IPS-20b (cell line): ENCODE measurements around the gene CAP2.

Experiments used
- H3K27ac ChIP-seq: one replicate; pipeline ENCODE4 v1.5.1; 2013; ENCODE audit warnings: low read length
- H3K27me3 ChIP-seq: 2 replicates; pipeline ENCODE4 v1.6.1; 2013; ENCODE audit warnings: mild to moderate bottlenecking, low read length, inconsistent platforms; ENCODE audit not compliant: insufficient read depth
- H3K36me3 ChIP-seq: 2 replicates; pipeline ENCODE4 v1.6.1; 2013; ENCODE audit warnings: low read depth, mild to moderate bottlenecking, inconsistent platforms, low read length, moderate library complexity; ENCODE audit not compliant: insufficient read depth
- H3K4me1 ChIP-seq: 2 replicates; pipeline ENCODE4 v1.6.1; 2013; ENCODE audit warnings: mild to moderate bottlenecking, control low read depth, inconsistent platforms, low read length, moderate library complexity; ENCODE audit not compliant: insufficient read depth
- H3K4me3 ChIP-seq: 2 replicates; pipeline ENCODE4 v1.5.1; 2013; ENCODE audit warnings: mild to moderate bottlenecking, low read length, inconsistent platforms
- H3K9ac ChIP-seq: 2 replicates; pipeline ENCODE4 v1.6.1; 2013; ENCODE audit warnings: low read depth, mild to moderate bottlenecking, inconsistent platforms, low read length, moderate library complexity
- H3K9me3 ChIP-seq: 2 replicates; pipeline ENCODE4 v1.6.1; 2013; ENCODE audit warnings: mild to moderate bottlenecking, low read depth, low read length, inconsistent platforms; ENCODE audit not compliant: insufficient read depth

The CAP2 gene

GRCh38 chr6:17367868-17368267, 25.5 kb upstream of the CAP2 start:
- Histone ChIP-seq H3K27ac (no peak overlapping the region), H3K27me3 (no peaks in the 10 kb centered on the region), H3K36me3 (no peaks in the 10 kb centered on the region), H3K4me1 (no peaks in the 10 kb centered on the region), H3K9me3 (peaks cover 11% of the 10 kb centered on the region), H3K9ac (no peak overlapping the region), H3K4me3 (no peak overlapping the region)

GRCh38 chr6:17381424-17382147, 11.8 kb upstream of the CAP2 start:
- Histone ChIP-seq H3K9ac (no peak overlapping the region), H3K4me3 (no peak overlapping the region), H3K4me1 (no peaks in the 10 kb centered on the region; the same call in 1 of the 2 replicates), H3K27me3 (no peaks in the 10 kb centered on the region), H3K27ac (no peak overlapping the region), H3K36me3 (no peaks in the 10 kb centered on the region), H3K9me3 (no peaks in the 10 kb centered on the region)

GRCh38 chr6:17385660-17386059, 7.7 kb upstream of the CAP2 start:
- no peaks in the 10 kb centered on the region for H3K27me3 ChIP-seq
- no peak overlapping the region for H3K4me3 ChIP-seq
- no peaks in the 10 kb centered on the region for H3K36me3 ChIP-seq
- peaks cover 2% of the 10 kb centered on the region; the same call in 1 of the 2 replicates for H3K4me1 ChIP-seq
- no peak overlapping the region for H3K27ac ChIP-seq
- no peak overlapping the region for H3K9ac ChIP-seq
- no peaks in the 10 kb centered on the region for H3K9me3 ChIP-seq

- H3K27ac ChIP-seq, result no peak overlapping the region
- no peaks in the 10 kb centered on the region for H3K36me3 ChIP-seq
- no peaks in the 10 kb centered on the region for H3K9me3 ChIP-seq
- no peak overlapping the region for H3K9ac ChIP-seq
- peaks cover 11% of the 10 kb centered on the region; the same call in 1 of the 2 replicates for H3K4me1 ChIP-seq
- no peaks in the 10 kb centered on the region; the same call in 1 of the 2 replicates for H3K27me3 ChIP-seq
- H3K4me3 ChIP-seq, result no peak overlapping the region
Measured at GRCh38 chr6:17388365-17388764, 5.0 kb upstream of the CAP2 start.

GRCh38 chr6:17389274-17389847, 4.0 kb upstream of the CAP2 start:
- Histone ChIP-seq H3K9me3 (no peaks in the 10 kb centered on the region), H3K27ac (no peak overlapping the region), H3K9ac (no peak overlapping the region), H3K36me3 (no peaks in the 10 kb centered on the region), H3K4me1 (peaks cover 11% of the 10 kb centered on the region; the same call in 1 of the 2 replicates), H3K27me3 (no peaks in the 10 kb centered on the region; the same call in 1 of the 2 replicates), H3K4me3 (no peak overlapping the region)

- Histone ChIP-seq H3K27ac (no peak overlapping the region), H3K4me1 (peaks cover 14% of the 10 kb centered on the region; the same call in 1 of the 2 replicates), H3K4me3 (no peak overlapping the region), H3K27me3 (no peaks in the 10 kb centered on the region; the same call in 1 of the 2 replicates), H3K9me3 (no peaks in the 10 kb centered on the region), H3K9ac (no peak overlapping the region), H3K36me3 (no peaks in the 10 kb centered on the region)
Measured at GRCh38 chr6:17390276-17390675, 3.1 kb upstream of the CAP2 start.

- H3K4me3 ChIP-seq, result no peak overlapping the region
- H3K27me3 ChIP-seq, result no peaks in the 10 kb centered on the region; the same call in 1 of the 2 replicates
- H3K27ac ChIP-seq, result no peak overlapping the region
- H3K36me3 ChIP-seq, result no peaks in the 10 kb centered on the region; the same call in 1 of the 2 replicates
- H3K9me3 ChIP-seq, result 0 out of 2 replicates have a peak, but pooled peaks cover 3% of the 10 kb centered on the region
- peaks cover 11% of the 10 kb centered on the region; the same call in 1 of the 2 replicates for H3K4me1 ChIP-seq
- no peak overlapping the region for H3K9ac ChIP-seq
Measured at GRCh38 chr6:17391976-17392375, 1.4 kb upstream of the CAP2 start.

GRCh38 chr6:17393892-17394631, 667 bp downstream of the CAP2 start:
- H3K9me3 ChIP-seq, result 0 out of 2 replicates have a peak, but pooled peaks cover 3% of the 10 kb centered on the region
- peaks cover 11% of the 10 kb centered on the region; the same call in 1 of the 2 replicates for H3K4me1 ChIP-seq
- peak overlapping the region; percentile 76; the same call in 1 of the 2 replicates for H3K9ac ChIP-seq
- no peaks in the 10 kb centered on the region; the same call in 1 of the 2 replicates for H3K36me3 ChIP-seq
- H3K27me3 ChIP-seq, result no peaks in the 10 kb centered on the region; the same call in 1 of the 2 replicates
- peak overlapping the region; percentile 77 for H3K4me3 ChIP-seq
- peak overlapping the region; percentile 26 for H3K27ac ChIP-seq

- 0 out of 2 replicates have a peak, but pooled peaks cover 3% of the 10 kb centered on the region for H3K9me3 ChIP-seq
- no peaks in the 10 kb centered on the region; the same call in 1 of the 2 replicates for H3K27me3 ChIP-seq
- H3K36me3 ChIP-seq, result no peaks in the 10 kb centered on the region; the same call in 1 of the 2 replicates
- H3K4me3 ChIP-seq, result 0 out of 2 replicates have a peak overlapping the region, but pooled peaks have one; percentile 72
- H3K9ac ChIP-seq, result no peak overlapping the region
- no peak overlapping the region for H3K27ac ChIP-seq
- peaks cover 11% of the 10 kb centered on the region; the same call in 1 of the 2 replicates for H3K4me1 ChIP-seq
Measured at GRCh38 chr6:17395112-17395511, 1.7 kb downstream of the CAP2 start.

GRCh38 chr6:17396256-17396655, 2.9 kb downstream of the CAP2 start:
- H3K4me3 ChIP-seq, result no peak overlapping the region
- H3K36me3 ChIP-seq, result no peaks in the 10 kb centered on the region; the same call in 1 of the 2 replicates
- H3K27ac ChIP-seq, result no peak overlapping the region
- H3K4me1 ChIP-seq, result peaks cover 11% of the 10 kb centered on the region; the same call in 1 of the 2 replicates
- H3K9me3 ChIP-seq, result 0 out of 2 replicates have a peak, but pooled peaks cover 3% of the 10 kb centered on the region
- H3K27me3 ChIP-seq, result no peaks in the 10 kb centered on the region; the same call in 1 of the 2 replicates
- no peak overlapping the region for H3K9ac ChIP-seq

- Histone ChIP-seq H3K27me3 (no peaks in the 10 kb centered on the region; the same call in 1 of the 2 replicates), H3K27ac (no peak overlapping the region), H3K36me3 (no peaks in the 10 kb centered on the region; the same call in 1 of the 2 replicates), H3K9me3 (0 out of 2 replicates have a peak, but pooled peaks cover 3% of the 10 kb centered on the region), H3K4me1 (peaks cover 6% of the 10 kb centered on the region; the same call in 1 of the 2 replicates), H3K9ac (no peak overlapping the region), H3K4me3 (no peak overlapping the region)
Measured at GRCh38 chr6:17397764-17398194, 4.4 kb downstream of the CAP2 start.
